Testis (tissue), 3 donors: ENCODE data around the gene LYAR. TPM values are rescaled to one million over a fixed set of nuclear protein-coding genes. Genes with fewer than 3 reads are reported as not detected.

Experiments
- DNase-seq: peaks from one replicate; pipeline ENCODE4 v3.0.0-alpha.2; 2019
- H3K27ac ChIP-seq, 2 donors: fragments of 200-600 bp; sonication (generic); one replicate each; pipeline ENCODE4 v1.5.1; 2019
- H3K27me3 ChIP-seq: fragments of 200-600 bp; sonication (generic); one replicate; pipeline ENCODE4 v1.5.1; 2019
- H3K36me3 ChIP-seq: fragments of 200-600 bp; sonication (generic); one replicate; pipeline ENCODE4 v1.5.1; 2017; ENCODE audit warnings: low read depth; ENCODE audit errors: missing control alignments
- H3K4me1 ChIP-seq: fragments of 200-600 bp; sonication (generic); one replicate; pipeline ENCODE4 v1.5.1; 2019
- H3K4me3 ChIP-seq, 2 donors: fragments of 200-600 bp; sonication (generic); one replicate each; pipeline ENCODE4 v1.5.1; 2017 to 2019
- H3K9me3 ChIP-seq: fragments of 200-600 bp; sonication (generic); one replicate; pipeline ENCODE4 v1.5.1; 2017
- POLR2A ChIP-seq: fragments of 450-650 bp; IDR thresholded peaks from one replicate; pipeline ENCODE4 v1.6.1; 2017; ENCODE audit warnings: antibody characterized with exemption, mild to moderate bottlenecking, moderate library complexity
- WGBS, 2 donors: methylation state at CpG; one replicate each; pipeline ENCODE4 v1.1.5; 2018; 5-methylcytosine and 5-hydroxymethylcytosine counted together
- intact Hi-C: fragments of 100-400 bp; cut with DNase I; formaldehyde crosslinking; loops from one replicate; pipeline ENCODE4 v1.15.1; 2023; ENCODE audit warnings: low total_unique reads
- polyA plus RNA-seq: library from polyadenylated mRNA; stranded (reverse); fragments of 350-450 nt; fragmentation: Illumina TruSeq; extraction: RNeasy Lipid Tissue Mini Kit (QIAGEN cat#74804); gene quantifications from one replicate; pipeline ENCODE4 v1.2.3, GENCODE V29; 2014; ENCODE audit warnings: low read depth, low replicate concordance; ENCODE audit not compliant: insufficient read depth
- total RNA-seq, 2 donors: library from RNA; depleted of rRNA; stranded (reverse); fragments of >200 nt; gene quantifications; one replicate each; pipeline ENCODE4 v1.2.3, GENCODE V29; 2016
- TF ChIP-seq, protein P1 (sequence below), 3 experiments: fragments of 450-650 bp in 2 of 3; fragments of 200-600 bp in 1 of 3; sonication (generic) in 1 of 3; IDR thresholded peaks; one replicate each; pipeline ENCODE4 v1.5.1; 2016 to 2019; ENCODE audit warnings: antibody characterized with exemption in 3 of 3, mild to moderate bottlenecking in 2 of 3, moderate library complexity in 1 of 3

The LYAR gene
- total and polyA plus RNA-seq, 3 donors from 2014 or later: 53.8 to 132 (median 63.2) TPM

DNA sequence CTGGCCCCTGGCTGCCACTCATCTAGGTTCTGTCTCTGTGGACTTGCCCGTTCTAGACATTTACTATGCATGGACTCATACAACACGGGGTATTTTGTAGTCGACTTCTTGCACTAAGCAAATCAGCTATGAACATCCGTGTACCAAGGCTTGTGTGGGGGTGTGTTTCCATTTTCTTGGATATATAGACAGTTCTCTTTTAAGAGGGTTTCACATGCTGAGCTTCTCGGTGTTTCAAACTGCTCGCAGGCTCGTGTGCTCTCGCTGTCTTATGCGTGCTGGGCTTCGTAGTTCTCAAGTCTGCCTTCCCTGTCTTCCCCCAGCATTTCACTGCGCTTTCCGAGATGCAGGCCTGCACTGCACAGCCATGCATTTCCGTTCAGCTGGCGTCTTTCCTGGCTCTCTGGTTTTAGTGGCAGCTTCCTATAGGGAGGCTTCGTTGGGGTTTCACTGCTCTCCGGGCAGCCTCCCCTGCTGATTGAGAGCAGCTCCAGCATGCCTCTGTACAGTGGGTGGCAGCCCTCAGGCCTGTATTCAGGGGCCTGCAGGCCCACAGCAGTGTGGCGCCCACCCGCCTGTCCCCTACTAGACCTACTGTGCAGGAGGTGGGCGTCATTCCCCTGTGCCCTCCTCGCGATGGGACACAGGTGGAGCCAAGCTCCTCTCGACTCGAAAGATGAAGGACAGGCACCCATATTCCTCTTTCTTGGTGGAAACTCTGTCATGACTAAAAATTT is 27.7 kb upstream of the LYAR start:
- H3K36me3 ChIP-seq: no peaks in the 10 kb centered on the region
- no peak overlapping the region for H3K4me3 ChIP-seq
- TF ChIP-seq, protein P1, sequence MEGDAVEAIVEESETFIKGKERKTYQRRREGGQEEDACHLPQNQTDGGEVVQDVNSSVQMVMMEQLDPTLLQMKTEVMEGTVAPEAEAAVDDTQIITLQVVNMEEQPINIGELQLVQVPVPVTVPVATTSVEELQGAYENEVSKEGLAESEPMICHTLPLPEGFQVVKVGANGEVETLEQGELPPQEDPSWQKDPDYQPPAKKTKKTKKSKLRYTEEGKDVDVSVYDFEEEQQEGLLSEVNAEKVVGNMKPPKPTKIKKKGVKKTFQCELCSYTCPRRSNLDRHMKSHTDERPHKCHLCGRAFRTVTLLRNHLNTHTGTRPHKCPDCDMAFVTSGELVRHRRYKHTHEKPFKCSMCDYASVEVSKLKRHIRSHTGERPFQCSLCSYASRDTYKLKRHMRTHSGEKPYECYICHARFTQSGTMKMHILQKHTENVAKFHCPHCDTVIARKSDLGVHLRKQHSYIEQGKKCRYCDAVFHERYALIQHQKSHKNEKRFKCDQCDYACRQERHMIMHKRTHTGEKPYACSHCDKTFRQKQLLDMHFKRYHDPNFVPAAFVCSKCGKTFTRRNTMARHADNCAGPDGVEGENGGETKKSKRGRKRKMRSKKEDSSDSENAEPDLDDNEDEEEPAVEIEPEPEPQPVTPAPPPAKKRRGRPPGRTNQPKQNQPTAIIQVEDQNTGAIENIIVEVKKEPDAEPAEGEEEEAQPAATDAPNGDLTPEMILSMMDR (IDR thresholded peaks at IDR 0.05): no peak
- TF ChIP-seq POLR2A: no peak
- DNase-seq: no peak
- no peaks in the 10 kb centered on the region for H3K9me3 ChIP-seq
- no peak overlapping the region for H3K27ac ChIP-seq
- H3K4me1 ChIP-seq: peaks cover 6% of the 10 kb centered on the region
- WGBS, 2 donors: 93% methylated on average over 20 to 22 of the region's 23 CpGs
- H3K27me3 ChIP-seq: no peaks in the 10 kb centered on the region
- intact Hi-C loops: no loop called here

- no peaks in the 10 kb centered on the region for H3K36me3 ChIP-seq
- no peak for DNase-seq
These were observed 26.2 kb upstream of the LYAR start for GRCh38 chr4:4316150-4316495.

GRCh38 chr4:4315461-4316149 is 25.7 kb upstream of the LYAR start:
- H3K36me3 ChIP-seq: no peaks in the 10 kb centered on the region

More at GRCh38 chr4:4316150-4316495, 26.2 kb upstream of the LYAR start:
- TF ChIP-seq POLR2A: no peak
- TF ChIP-seq, protein P1 (IDR thresholded peaks at IDR 0.05): no peak
- H3K27me3 ChIP-seq: no peaks in the 10 kb centered on the region
- H3K4me3 ChIP-seq: no peak overlapping the region
- 89 to 92% methylated on average over 10 to 13 of the region's 13 CpGs for WGBS, 2 donors
- no peaks in the 10 kb centered on the region for H3K9me3 ChIP-seq
- H3K27ac ChIP-seq: no peak overlapping the region
- intact Hi-C loops: no loop called here
- H3K4me1 ChIP-seq: no peaks in the 10 kb centered on the region

GRCh38 chr4:4311193-4311592 is 21.2 kb upstream of the LYAR start:
- no peak for TF ChIP-seq POLR2A
- TF ChIP-seq, protein P1 (IDR thresholded peaks at IDR 0.05): no peak
- H3K27me3 ChIP-seq: no peaks in the 10 kb centered on the region
- H3K4me3 ChIP-seq: no peak overlapping the region
- no peak overlapping the region for H3K27ac ChIP-seq
- no peak for DNase-seq
- no peaks in the 10 kb centered on the region for H3K9me3 ChIP-seq
- 78 to 83% methylated on average over 4 of the region's 4 CpGs for WGBS, 2 donors
- H3K4me1 ChIP-seq: no peaks in the 10 kb centered on the region
- intact Hi-C loops: no loop called here
- H3K36me3 ChIP-seq: no peaks in the 10 kb centered on the region

More at GRCh38 chr4:4315461-4316149, 25.7 kb upstream of the LYAR start:
- Histone ChIP-seq H3K27ac (no peak overlapping the region), H3K4me1 (no peaks in the 10 kb centered on the region), H3K4me3 (no peak overlapping the region), H3K27me3 (no peaks in the 10 kb centered on the region), H3K9me3 (no peaks in the 10 kb centered on the region)
- TF ChIP-seq, protein P1 (IDR thresholded peaks at IDR 0.05): no peak
- TF ChIP-seq POLR2A: no peak
- WGBS, 2 donors: 86 to 90% methylated on average over 12 of the region's 12 CpGs
- DNase-seq: no peak
- intact Hi-C loops: no loop called here
